22Rv1 (cell line): ENCODE measurements around the gene ZNF862.

Experiments used
- H3K27ac ChIP-seq: fragments of 450-650 bp; 2 replicates; pipeline ENCODE4 v1.5.1; 2017
- CTCF ChIP-seq: fragments of 450-650 bp; IDR thresholded peaks from 2 replicates; pipeline ENCODE4 v1.5.1; 2017; ENCODE audit warnings: mild to moderate bottlenecking
- ZFX ChIP-seq: fragments of 450-650 bp; IDR thresholded peaks from 2 replicates; pipeline ENCODE4 v1.6.1; 2017; ENCODE audit warnings: antibody characterized with exemption, borderline replicate concordance

Gene ZNF862

GRCh38 chr7:149831741-149832219 lies 6.4 kb upstream of the ZNF862 start:
- no peak for TF ChIP-seq CTCF
- no peak for TF ChIP-seq ZFX
- no peak overlapping the region for H3K27ac ChIP-seq

DNA sequence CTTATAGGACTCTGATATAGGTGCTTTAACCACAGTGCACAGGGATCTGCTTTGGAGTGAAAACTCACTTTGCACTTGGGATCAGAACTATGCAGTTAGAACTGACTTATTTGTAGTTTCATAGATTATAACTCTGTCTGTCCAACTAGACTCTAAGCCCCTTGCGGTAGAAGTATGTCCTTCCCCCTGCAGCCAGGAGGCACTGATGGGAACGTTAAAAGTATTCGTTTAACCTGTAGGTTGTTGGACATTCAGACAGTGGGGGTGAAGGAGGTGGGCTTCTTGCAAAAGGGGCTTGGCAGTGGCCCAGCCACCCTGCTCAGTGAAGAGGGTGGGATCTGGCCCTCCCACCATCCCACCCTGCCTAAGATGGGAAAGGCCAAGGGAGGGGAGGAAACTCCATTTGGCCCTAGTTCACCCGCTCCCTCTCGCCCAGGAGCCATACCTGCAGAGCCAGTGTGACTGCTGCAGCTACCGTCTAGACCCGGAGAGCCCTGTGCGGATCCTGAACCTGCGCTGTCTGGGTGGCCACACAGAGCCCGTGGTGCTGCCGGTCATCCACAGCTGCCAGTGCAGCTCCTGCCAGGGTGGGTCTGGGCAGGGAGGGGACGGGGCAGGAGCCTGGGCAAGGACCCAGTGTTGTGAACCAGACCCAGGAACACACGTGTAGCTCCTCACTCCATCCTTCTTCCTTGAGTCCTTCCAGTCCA lies 5.7 kb upstream of the ZNF862 start:
- H3K27ac ChIP-seq, result no peak overlapping the region
- no peak for TF ChIP-seq ZFX
- no peak for TF ChIP-seq CTCF

DNA sequence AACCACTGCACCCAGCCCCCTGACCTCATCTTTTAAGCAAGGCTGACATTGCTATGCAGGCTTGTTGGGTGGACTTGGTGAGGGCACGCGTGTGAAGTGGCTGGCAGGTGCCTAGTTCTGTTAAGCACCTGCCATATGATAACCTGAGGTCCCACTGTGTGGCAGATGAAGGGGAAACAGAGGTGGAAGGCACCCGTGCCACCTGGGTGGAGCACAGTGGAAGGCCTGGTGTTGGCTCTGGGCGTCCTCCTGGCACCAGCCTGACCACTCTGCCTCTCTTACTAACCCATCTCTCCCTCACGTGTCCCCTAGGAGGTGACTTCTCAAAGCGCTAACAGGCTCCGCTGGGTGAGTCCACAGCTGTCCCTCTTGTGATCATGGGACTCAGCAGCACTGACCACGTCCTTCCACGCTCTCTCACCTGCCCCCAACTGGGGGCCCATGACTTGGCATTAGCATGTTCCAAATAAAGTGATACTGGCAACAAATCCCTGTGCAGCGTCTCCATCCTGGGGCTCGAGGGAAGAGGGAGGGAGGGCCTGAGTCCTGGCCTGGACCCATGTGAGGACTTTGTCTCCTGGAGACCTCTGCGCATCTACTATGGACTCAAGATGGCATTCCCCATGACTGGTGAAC lies 4.6 kb upstream of the ZNF862 start:
- H3K27ac ChIP-seq, result no peak overlapping the region
- TF ChIP-seq CTCF, result no peak
- no peak for TF ChIP-seq ZFX

DNA sequence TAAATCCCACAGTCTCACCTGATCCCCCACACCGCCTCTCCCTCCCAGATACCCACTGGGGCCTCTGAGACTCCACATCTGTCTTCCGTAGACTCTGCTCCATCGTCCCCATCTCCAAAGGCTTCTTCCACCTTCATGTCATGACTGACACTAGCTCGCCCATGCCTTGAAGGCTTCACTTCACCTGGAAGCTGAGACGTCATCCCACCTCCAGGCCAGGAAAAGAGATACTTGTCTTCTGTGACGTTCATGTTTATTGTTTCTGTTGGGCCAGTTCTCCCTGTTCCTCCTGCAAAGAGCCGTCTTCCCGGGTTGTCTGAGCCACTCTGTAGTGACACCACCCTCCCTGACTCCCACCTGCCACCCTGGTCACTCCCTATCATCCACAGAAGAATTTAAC lies 3.6 kb upstream of the ZNF862 start:
- no peak for TF ChIP-seq ZFX
- no peak for TF ChIP-seq CTCF
- H3K27ac ChIP-seq, result no peak overlapping the region

DNA sequence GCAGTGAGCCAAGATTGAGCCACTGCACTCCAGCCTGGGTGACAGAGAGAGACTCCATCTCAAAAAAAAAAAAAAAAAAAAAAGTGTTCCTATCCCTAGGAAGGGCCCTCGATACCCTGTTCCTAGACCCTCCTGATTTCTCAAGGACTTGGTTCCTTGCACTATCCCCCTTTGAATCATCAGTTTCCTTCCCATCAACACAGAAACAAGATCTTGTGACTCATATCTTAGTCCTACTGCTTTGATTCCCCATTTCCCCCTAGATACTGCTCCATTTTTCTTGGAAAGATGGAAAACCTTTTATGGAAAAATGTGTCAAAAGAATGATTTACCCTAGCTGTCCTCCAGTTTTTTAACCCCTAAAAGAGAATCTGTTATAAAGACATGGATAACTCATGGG lies 1.7 kb upstream of the ZNF862 start:
- no peak overlapping the region for H3K27ac ChIP-seq
- no peak for TF ChIP-seq CTCF
- TF ChIP-seq ZFX, result no peak

GRCh38 chr7:149837564-149838223 lies 481 bp upstream of the ZNF862 start:
- no peak for TF ChIP-seq ZFX
- TF ChIP-seq CTCF, result no peak

DNA sequence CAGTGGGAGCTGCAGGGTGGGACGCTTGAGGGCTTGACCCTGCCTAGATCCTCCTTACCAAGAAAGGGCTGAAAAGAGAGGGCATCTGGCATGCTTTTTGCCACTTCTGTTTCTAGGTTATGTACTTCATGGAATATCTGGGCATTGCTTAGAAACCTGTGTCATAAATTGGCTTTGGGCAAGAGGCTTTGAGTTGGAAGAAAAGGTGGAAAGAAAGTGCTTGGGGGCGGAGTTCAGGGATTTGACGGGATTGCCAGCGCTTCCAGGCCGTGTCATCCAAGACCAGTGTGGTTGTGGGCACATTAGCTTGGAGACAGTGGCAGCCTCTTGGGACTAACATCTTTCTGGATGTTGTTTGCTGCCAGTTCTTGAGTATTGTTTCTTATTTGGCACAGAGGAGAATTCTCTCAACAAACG lies 825 bp downstream of the ZNF862 start:
- no peak for TF ChIP-seq ZFX
- TF ChIP-seq CTCF, result peak; percentile 6
- H3K27ac ChIP-seq, result peak overlapping the region; percentile 76

More at GRCh38 chr7:149837564-149838223, 481 bp upstream of the ZNF862 start:
- H3K27ac ChIP-seq, result peak overlapping the region; percentile 76
